ENCODE measurements around the gene SETX.

Gene SETX

GRCh38 chr9:132351404-132352045, 3.3 kb downstream of the SETX start:
- DNase-seq (ENCODE audit: low read depth in 2 of 2) = no peak

GRCh38 chr9:132350861-132351315, 3.9 kb downstream of the SETX start:
- DNase-seq (ENCODE audit: low read depth in 2 of 2) = no peak

GRCh38 chr9:132348676-132349075, 6.1 kb downstream of the SETX start:
- no peak for DNase-seq (ENCODE audit: low read depth in 2 of 2)

GRCh38 chr9:132346177-132346576, 8.6 kb downstream of the SETX start:
- no peak for DNase-seq (ENCODE audit: low read depth in 2 of 2)

- DNase-seq (ENCODE audit: low read depth in 2 of 2) = no peak
Measured at GRCh38 chr9:132341177-132341840, 13.5 kb downstream of the SETX start.

- no peak for DNase-seq (ENCODE audit: low read depth in 2 of 2)
Measured at GRCh38 chr9:132334364-132334763, 20.4 kb downstream of the SETX start.

GRCh38 chr9:132333556-132333955, 21.2 kb downstream of the SETX start:
- DNase-seq (ENCODE audit: low read depth in 2 of 2) = no peak

- no peak for DNase-seq (ENCODE audit: low read depth in 2 of 2)
Measured at GRCh38 chr9:132328580-132328979, 26.2 kb downstream of the SETX start.

GRCh38 chr9:132327537-132327936, 27.2 kb downstream of the SETX start:
- no peak for DNase-seq (ENCODE audit: low read depth in 2 of 2)

- no peak for DNase-seq (ENCODE audit: low read depth in 2 of 2)
Measured at GRCh38 chr9:132324425-132324824, 30.4 kb downstream of the SETX start.

- no peak for DNase-seq (ENCODE audit: low read depth in 2 of 2)
Measured at GRCh38 chr9:132319421-132320110, 35.2 kb downstream of the SETX start.

GRCh38 chr9:132312873-132313272, 41.9 kb downstream of the SETX start:
- no peak for DNase-seq (ENCODE audit: low read depth in 2 of 2)

GRCh38 chr9:132312426-132312825, 42.4 kb downstream of the SETX start:
- no peak for DNase-seq (ENCODE audit: low read depth in 2 of 2)

- DNase-seq (ENCODE audit: low read depth in 2 of 2) = no peak
Measured at GRCh38 chr9:132311978-132312377, 42.8 kb downstream of the SETX start.

- no peak for DNase-seq (ENCODE audit: low read depth in 2 of 2)
Measured at GRCh38 chr9:132309056-132309455, 45.7 kb downstream of the SETX start.

- DNase-seq (ENCODE audit: low read depth in 2 of 2) = no peak
Measured at GRCh38 chr9:132301521-132301920, 53.3 kb downstream of the SETX start.

- no peak for DNase-seq (ENCODE audit: low read depth in 2 of 2)
Measured at GRCh38 chr9:132299221-132299620, 55.6 kb downstream of the SETX start.

GRCh38 chr9:132295181-132295580, 59.6 kb downstream of the SETX start:
- DNase-seq (ENCODE audit: low read depth in 2 of 2) = no peak

GRCh38 chr9:132293145-132293721, 61.6 kb downstream of the SETX start:
- no peak for DNase-seq (ENCODE audit: low read depth in 2 of 2)

- DNase-seq (ENCODE audit: low read depth in 2 of 2) = no peak
Measured at GRCh38 chr9:132288966-132289365, 65.8 kb downstream of the SETX start.

- DNase-seq (ENCODE audit: low read depth in 2 of 2) = no peak
Measured at GRCh38 chr9:132288361-132288760, 66.4 kb downstream of the SETX start.

- DNase-seq (ENCODE audit: low read depth in 2 of 2) = no peak
Measured at GRCh38 chr9:132287256-132287760, 67.5 kb downstream of the SETX start.

Measured in stimulated activated CD4-positive, alpha-beta T cell treated with anti-CD3 and anti-CD28 coated beads, Interleukin-15, amount 100 ng/mL, for 48 hours (primary cell).